ENCODE data around the gene OTULIN.
A peak's percentile ranks its signal among the peaks of the same experiment; 100 is the strongest.

OTULIN gene

DNA sequence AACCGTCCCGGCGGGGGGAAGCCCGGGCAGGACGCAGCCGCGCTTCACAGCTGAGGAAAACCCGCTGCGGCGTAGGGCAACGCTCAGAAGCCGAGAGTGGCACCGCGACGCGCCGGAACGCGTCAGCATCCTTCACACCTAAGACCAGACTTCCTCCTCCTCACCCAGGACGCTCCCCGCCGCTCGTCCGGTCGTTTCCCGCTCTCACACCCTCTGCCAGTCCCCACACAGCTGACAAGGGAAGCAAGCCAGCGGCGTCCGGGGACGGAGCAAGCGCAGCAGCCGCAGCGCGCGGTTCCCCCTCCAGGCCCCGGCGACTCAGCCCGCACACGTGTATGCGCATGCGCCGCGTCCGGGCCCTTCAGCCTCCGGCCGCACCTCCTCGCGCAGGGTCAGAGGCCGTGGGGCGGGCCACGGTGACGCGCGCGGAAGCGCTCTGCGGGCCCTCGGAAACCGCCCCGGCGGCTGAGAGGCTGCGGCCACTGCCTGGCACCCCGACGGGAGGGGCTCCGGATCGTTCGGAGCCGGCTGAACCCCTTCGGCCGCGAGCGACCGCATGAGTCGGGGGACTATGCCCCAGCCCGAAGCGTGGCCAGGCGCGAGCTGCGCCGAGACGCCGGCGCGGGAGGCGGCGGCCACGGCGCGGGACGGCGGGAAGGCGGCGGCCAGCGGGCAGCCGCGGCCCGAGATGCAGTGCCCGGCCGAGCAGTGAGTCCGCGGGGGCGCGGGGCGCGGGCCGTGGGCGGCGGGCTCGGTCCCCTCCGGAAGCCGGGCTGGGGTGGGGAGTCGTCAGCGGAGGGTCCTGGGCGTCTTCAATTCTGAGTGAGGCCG lies at the start of gene OTULIN:
Gene OTULIN, plus strand, starts transcription at position 449 of the 831 bp plus-strand sequence. Its CDS starts 108 bp downstream, at position 557.
- Histone ChIP-seq H3K27me3 (ENCODE audit: insufficient read depth, low read length, poor library complexity) (no peaks in the 10 kb centered on the region), H3K4me3 (ENCODE audit: low read depth in 1 of 2, low read length in 2 of 2) (peak within 1 kb of the TSS; percentile 19 to 80), H3K79me2 (ENCODE audit: insufficient read depth, low read length) (peaks cover 64% of the 10 kb centered on the region), H3K9ac (ENCODE audit: low read depth, low read length) (peak within 1 kb of the TSS; percentile 58), H3K4me2 (ENCODE audit: insufficient read depth, low read length) (peak within 1 kb of the TSS; percentile 63), H3K9me3 (ENCODE audit: insufficient read depth, low read length, severe bottlenecking) (no peaks in the 10 kb centered on the region), H3K36me3 (ENCODE audit: insufficient read depth, low read length) (peaks cover 20% of the 10 kb centered on the region; the same call in 1 of the 2 replicates), H3K27ac (ENCODE audit: low read length) (peak within 1 kb of the TSS; percentile 86), H3K4me1 (ENCODE audit: insufficient read depth, low read length) (peaks cover 45% of the 10 kb centered on the region), H4K20me1 (ENCODE audit: insufficient read depth, low read length) (peaks cover 36% of the 10 kb centered on the region), H2AFZ (ENCODE audit: low read depth, low read length) (peak within 1 kb of the TSS; percentile 87)
- DNase-seq (peak; percentile 82), ATAC-seq (ENCODE audit: insufficient read depth, low read depth) (peak; percentile 81)
- TF ChIP-seq, protein P1, sequence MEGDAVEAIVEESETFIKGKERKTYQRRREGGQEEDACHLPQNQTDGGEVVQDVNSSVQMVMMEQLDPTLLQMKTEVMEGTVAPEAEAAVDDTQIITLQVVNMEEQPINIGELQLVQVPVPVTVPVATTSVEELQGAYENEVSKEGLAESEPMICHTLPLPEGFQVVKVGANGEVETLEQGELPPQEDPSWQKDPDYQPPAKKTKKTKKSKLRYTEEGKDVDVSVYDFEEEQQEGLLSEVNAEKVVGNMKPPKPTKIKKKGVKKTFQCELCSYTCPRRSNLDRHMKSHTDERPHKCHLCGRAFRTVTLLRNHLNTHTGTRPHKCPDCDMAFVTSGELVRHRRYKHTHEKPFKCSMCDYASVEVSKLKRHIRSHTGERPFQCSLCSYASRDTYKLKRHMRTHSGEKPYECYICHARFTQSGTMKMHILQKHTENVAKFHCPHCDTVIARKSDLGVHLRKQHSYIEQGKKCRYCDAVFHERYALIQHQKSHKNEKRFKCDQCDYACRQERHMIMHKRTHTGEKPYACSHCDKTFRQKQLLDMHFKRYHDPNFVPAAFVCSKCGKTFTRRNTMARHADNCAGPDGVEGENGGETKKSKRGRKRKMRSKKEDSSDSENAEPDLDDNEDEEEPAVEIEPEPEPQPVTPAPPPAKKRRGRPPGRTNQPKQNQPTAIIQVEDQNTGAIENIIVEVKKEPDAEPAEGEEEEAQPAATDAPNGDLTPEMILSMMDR (IDR thresholded peaks at IDR 0.05; ENCODE audit: borderline replicate concordance, extremely low read depth, low read length, poor library complexity, severe bottlenecking) = no peak
- no peak for TF ChIP-seq EZH2 (IDR thresholded peaks at IDR 0.05; ENCODE audit: borderline replicate concordance, low read depth, low read length, severe bottlenecking)

DNA sequence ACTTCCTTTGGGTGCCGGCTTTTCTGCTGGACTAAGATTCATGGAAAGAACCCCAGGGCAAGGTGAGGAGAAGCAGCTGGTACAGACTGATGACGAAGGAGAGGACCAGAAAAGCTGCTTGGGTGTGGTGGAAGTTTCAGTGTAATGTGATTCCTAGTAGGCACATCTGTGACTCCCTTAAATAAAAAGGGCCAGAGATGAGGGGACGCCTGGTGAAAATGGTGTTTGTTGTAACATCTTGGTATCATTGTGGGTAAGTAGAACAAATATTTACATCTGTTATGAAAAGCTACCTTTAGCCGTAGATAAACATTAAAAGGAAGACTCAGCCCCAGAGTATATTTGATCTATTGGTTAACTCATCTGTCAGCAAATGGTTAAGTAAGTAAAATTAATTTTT lies 49.2 kb upstream of the OTULIN start:
- H3K36me3 ChIP-seq (ENCODE audit: insufficient read depth, low read length) = no peaks in the 10 kb centered on the region
- H3K79me2 ChIP-seq (ENCODE audit: insufficient read depth, low read length) = no peaks in the 10 kb centered on the region
- H3K27me3 ChIP-seq (ENCODE audit: insufficient read depth, low read length, poor library complexity) = no peaks in the 10 kb centered on the region
- H3K27ac ChIP-seq (ENCODE audit: low read length) = no peak overlapping the region
- TF ChIP-seq, protein P1 (IDR thresholded peaks at IDR 0.05; ENCODE audit: borderline replicate concordance, extremely low read depth, low read length, poor library complexity, severe bottlenecking) = no peak
- TF ChIP-seq EZH2 (IDR thresholded peaks at IDR 0.05; ENCODE audit: borderline replicate concordance, low read depth, low read length, severe bottlenecking) = no peak
- DNase-seq (no peak), ATAC-seq (ENCODE audit: insufficient read depth, low read depth) (no peak)
- no peaks in the 10 kb centered on the region for H3K4me1 ChIP-seq (ENCODE audit: insufficient read depth, low read length)
- no peaks in the 10 kb centered on the region for H3K9me3 ChIP-seq (ENCODE audit: insufficient read depth, low read length, severe bottlenecking)
- no peak overlapping the region for H2AFZ ChIP-seq (ENCODE audit: low read depth, low read length)
- no peak overlapping the region for H3K4me2 ChIP-seq (ENCODE audit: insufficient read depth, low read length)
- H4K20me1 ChIP-seq (ENCODE audit: insufficient read depth, low read length) = no peaks in the 10 kb centered on the region
- no peak overlapping the region for H3K4me3 ChIP-seq (ENCODE audit: low read depth in 1 of 2, low read length in 2 of 2)
- H3K9ac ChIP-seq (ENCODE audit: low read depth, low read length) = no peak overlapping the region

DNA sequence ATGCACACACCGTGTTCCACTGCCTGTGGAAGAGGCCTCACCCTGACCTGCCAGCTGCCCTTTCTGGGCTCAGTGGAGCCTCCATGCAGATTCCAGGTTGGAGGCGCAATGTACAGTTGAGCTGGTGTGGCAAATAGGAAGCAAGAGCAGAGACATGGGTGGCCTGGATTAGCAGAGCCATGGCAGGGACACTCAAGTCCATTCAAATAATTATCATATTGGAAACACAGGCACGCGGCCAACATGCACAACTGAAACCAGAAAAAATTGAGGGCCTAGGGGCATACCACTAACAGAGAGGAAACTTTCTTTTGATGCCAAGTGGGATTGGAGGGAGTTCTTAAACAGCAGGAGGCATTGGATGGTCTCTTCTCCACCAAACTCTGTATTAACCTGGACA lies 47.1 kb upstream of the OTULIN start:
- no peak for ATAC-seq (ENCODE audit: insufficient read depth, low read depth)
- DNase-seq = no peak
- no peaks in the 10 kb centered on the region for H3K27me3 ChIP-seq (ENCODE audit: insufficient read depth, low read length, poor library complexity)

DNA sequence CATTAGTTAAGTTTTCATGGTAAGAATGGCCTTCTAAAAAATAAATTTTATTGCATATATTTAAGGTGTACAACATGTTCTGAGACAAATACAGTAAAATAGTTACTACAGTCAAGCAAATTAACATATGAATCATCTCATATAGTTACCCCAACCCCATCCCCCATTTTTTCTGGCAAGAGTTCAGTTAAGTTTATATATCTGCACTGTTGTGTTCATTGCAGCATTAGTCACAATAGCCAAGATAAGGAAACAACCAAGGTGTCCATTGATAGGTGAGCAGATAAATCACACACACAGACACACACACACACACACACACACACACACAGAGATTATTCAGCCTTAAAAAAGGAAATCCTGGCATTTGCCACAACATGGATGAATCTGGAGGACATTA lies 37.2 kb upstream of the OTULIN start:
- no peak overlapping the region for H2AFZ ChIP-seq (ENCODE audit: low read depth, low read length)
- no peaks in the 10 kb centered on the region for H3K36me3 ChIP-seq (ENCODE audit: insufficient read depth, low read length)
- TF ChIP-seq EZH2 (IDR thresholded peaks at IDR 0.05; ENCODE audit: borderline replicate concordance, low read depth, low read length, severe bottlenecking) = no peak
- TF ChIP-seq, protein P1 (IDR thresholded peaks at IDR 0.05; ENCODE audit: borderline replicate concordance, extremely low read depth, low read length, poor library complexity, severe bottlenecking) = no peak
- no peaks in the 10 kb centered on the region for H3K9me3 ChIP-seq (ENCODE audit: insufficient read depth, low read length, severe bottlenecking)
- no peaks in the 10 kb centered on the region for H3K27me3 ChIP-seq (ENCODE audit: insufficient read depth, low read length, poor library complexity)
- no peaks in the 10 kb centered on the region for H4K20me1 ChIP-seq (ENCODE audit: insufficient read depth, low read length)
- no peak overlapping the region for H3K4me2 ChIP-seq (ENCODE audit: insufficient read depth, low read length)
- no peak overlapping the region for H3K27ac ChIP-seq (ENCODE audit: low read length)
- no peak overlapping the region for H3K4me3 ChIP-seq (ENCODE audit: low read depth in 1 of 2, low read length in 2 of 2)
- no peak overlapping the region for H3K9ac ChIP-seq (ENCODE audit: low read depth, low read length)
- DNase-seq (no peak), ATAC-seq (ENCODE audit: insufficient read depth, low read depth) (no peak)
- H3K4me1 ChIP-seq (ENCODE audit: insufficient read depth, low read length) = no peaks in the 10 kb centered on the region
- no peaks in the 10 kb centered on the region for H3K79me2 ChIP-seq (ENCODE audit: insufficient read depth, low read length)

More for the DNA sequence above, 47.1 kb upstream of the OTULIN start:
- Histone ChIP-seq H3K27ac (ENCODE audit: low read length) (no peak overlapping the region), H3K79me2 (ENCODE audit: insufficient read depth, low read length) (no peaks in the 10 kb centered on the region), H3K9ac (ENCODE audit: low read depth, low read length) (no peak overlapping the region), H2AFZ (ENCODE audit: low read depth, low read length) (no peak overlapping the region), H4K20me1 (ENCODE audit: insufficient read depth, low read length) (no peaks in the 10 kb centered on the region), H3K4me3 (ENCODE audit: low read depth in 1 of 2, low read length in 2 of 2) (no peak overlapping the region), H3K36me3 (ENCODE audit: insufficient read depth, low read length) (no peaks in the 10 kb centered on the region), H3K9me3 (ENCODE audit: insufficient read depth, low read length, severe bottlenecking) (no peaks in the 10 kb centered on the region), H3K4me2 (ENCODE audit: insufficient read depth, low read length) (no peak overlapping the region), H3K4me1 (ENCODE audit: insufficient read depth, low read length) (no peaks in the 10 kb centered on the region)
- TF ChIP-seq EZH2 (IDR thresholded peaks at IDR 0.05; ENCODE audit: borderline replicate concordance, low read depth, low read length, severe bottlenecking) = no peak

Data from DND-41 (cell line).